Stimulated activated CD4-positive, alpha-beta T cell treated with anti-CD3 and anti-CD28 coated beads, TNF-alpha, amount 100 ng/mL, for 48 hours (primary cell): Measurements from ENCODE around the gene SLIT3.

Experiments used
- DNase-seq, 3 donors: peaks; one replicate each; pipeline ENCODE4 v3.0.0-alpha.2; 2020; ENCODE audit warnings: low read depth in 3 of 3

Gene SLIT3

GRCh38 chr5:168865968-168866367 lies 435.0 kb downstream of the SLIT3 start:
- no peak for DNase-seq

DNA sequence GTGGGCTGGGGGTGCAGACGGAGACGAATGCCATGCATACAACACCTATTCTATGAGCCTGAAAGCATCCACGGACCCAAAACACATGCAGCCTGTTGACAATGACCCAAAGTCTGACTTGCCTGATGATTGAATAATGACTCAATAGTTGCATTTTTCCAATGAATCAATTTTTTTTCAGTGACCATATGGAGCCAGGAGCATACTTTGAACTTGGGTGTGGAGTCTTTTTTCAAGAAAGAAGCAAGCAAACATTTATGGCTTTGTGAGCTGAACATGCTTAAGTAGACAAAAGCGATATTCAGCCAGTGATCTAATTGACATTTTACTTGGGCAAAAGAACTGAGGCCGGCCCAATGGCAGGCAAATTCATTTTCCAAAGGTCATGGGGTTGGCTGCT lies 437.9 kb downstream of the SLIT3 start:
- no peak for DNase-seq

GRCh38 chr5:168860503-168860902 lies 440.4 kb downstream of the SLIT3 start:
- no peak for DNase-seq

DNA sequence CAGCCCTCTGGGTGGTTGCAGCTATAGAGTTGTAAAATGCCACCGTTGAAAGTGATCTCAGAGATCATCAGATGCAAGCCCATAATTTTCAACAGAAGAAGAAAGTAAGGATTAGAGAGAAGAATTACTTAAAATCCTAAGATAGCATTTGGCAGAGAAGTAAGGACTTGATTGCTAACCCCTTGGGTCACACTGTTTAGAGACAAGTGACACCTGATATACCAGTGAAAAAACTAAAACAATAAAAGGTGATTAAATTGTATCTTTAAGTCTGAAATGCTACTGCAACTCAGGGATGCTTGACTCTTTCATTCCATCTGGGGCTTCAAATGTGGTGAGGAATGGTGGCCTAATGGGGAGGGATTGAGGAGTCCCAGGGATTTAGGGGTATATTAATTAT lies 440.9 kb downstream of the SLIT3 start:
- no peak for DNase-seq

GRCh38 chr5:168859471-168859870 lies 441.5 kb downstream of the SLIT3 start:
- no peak for DNase-seq

DNA sequence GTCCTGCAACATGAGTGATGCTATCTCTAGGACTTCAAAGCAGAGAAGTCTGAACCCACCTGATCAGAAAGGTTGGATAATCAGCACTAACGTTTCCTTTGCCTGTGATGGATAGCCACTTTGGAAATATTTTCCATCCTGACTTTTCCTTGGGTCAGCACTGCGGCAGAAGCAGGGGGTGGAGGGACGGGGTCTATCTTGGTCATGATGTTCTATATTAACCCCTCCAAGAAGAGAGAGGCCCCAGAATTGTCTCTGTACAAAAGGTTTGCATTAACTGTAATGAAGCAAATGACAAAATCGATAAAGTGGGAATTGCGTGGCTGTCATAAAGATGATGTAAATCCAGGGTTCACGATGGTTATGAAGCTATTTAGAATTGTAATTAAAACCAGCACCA lies 441.9 kb downstream of the SLIT3 start:
- no peak for DNase-seq

- DNase-seq = no peak
Observed at GRCh38 chr5:168858371-168858770, 442.6 kb downstream of the SLIT3 start.

GRCh38 chr5:168853972-168854371 lies 447.0 kb downstream of the SLIT3 start:
- DNase-seq = no peak

DNA sequence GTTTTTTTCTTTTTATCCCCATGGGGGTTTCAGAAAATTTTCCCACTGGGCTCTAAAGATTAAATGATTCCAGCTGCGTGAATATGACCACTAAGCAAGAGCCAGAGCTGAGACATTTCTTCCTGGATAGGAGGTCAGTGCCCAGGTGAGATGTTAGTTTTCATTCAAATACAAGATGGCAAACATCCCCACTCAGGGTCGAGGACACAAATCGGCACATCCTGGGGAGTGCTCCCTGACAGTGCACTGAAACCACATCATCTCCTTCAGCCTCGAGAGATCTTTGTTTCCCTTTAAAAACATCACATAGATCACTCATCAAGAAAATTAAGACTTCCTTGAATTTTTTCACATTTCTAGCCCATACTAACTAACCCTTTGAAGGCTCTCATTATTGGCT lies 448.6 kb downstream of the SLIT3 start:
- DNase-seq = no peak

GRCh38 chr5:168851902-168852321 lies 449.0 kb downstream of the SLIT3 start:
- no peak for DNase-seq

- DNase-seq = no peak
Observed at GRCh38 chr5:168850683-168851082, 450.3 kb downstream of the SLIT3 start.

GRCh38 chr5:168848569-168848968 lies 452.4 kb downstream of the SLIT3 start:
- no peak for DNase-seq

DNA sequence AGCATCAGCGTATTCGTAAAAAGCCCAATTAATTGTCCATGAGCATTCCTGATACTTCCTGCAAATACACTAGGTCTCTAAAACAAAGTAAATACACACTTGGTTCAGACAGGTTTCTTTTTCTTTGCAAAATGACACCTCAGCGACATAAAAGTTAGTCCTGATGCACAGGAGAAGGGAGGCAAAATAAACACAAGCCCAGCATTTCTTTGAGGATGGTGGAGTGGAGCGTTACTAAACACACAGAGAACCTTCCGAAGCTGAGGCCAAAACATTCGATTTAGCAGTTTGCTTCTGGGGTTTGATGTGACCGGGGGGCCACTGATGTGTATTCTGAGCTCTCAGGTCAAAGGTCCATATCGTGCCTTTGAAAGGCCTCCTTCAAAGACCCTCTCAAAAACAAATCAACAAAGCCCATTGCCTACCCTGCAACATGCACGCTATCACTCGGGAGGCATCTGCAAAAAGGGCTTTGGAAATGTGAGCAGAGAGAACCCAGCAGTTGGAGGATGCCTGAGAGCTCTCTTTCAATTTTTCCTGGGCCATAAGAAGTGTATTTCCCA lies 453.3 kb downstream of the SLIT3 start:
- no peak for DNase-seq

DNA sequence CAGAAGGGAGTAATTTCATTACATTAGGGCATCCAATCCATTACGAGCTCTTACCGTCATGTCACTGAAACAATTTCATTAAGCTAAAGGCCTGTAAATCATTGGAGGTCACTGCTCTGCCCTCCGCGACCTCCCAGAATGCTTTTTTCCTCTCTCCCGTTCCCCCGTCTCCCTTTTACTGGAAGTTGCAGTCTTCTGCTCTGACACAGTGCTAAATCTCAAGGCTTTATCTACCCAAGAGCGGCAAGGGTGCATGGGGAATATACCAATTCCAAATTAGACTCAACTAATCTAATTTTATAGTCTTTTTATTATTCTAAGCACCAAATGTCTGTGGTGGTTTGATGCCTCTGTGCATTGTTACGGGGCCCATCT lies 456.0 kb downstream of the SLIT3 start:
- DNase-seq = no peak

DNA sequence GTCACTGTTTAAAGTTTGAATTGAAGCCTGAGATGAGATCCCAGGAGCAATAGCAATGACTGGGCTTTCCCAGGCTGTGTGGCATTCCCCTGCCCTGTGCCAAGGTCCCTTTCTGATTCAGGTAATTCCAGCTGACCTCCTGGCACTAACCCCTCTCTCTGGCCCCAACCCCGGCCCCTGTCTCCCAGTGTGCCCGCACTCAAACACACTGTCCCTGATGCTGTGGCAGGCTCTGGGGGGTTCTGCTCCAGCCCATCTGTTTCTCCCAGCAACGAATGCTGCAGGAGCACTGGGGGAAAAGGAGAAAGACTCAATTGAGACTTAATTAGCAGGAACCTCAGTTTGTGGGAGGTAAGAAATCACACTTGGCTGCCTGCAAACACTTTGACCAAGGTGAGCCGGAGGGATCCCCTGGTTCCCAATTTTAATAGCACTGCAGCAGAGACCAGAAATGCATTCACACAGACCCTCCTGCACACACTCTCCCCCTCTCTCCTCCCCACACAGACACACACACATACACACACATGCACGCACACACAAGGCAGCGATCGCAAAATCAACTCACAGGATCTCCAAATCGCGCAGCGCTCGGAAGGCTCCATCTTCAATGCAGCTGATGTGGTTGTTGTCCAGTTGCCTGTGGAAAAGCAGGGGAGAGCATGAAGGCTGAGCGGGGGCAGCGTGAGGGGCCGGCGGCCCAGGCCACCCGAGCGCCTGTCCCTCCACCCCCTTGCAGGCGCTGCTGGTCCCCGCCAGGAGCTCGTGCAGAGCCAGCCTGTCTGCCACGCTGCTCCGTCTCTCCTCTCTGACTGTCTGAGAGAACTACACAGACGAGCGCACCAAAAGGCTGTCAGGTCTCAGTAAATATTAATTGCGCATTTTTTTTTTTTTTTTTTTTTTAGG lies 456.7 kb downstream of the SLIT3 start:
- no peak for DNase-seq

- no peak for DNase-seq
Observed at GRCh38 chr5:168843277-168844015, 457.5 kb downstream of the SLIT3 start.

- DNase-seq = no peak
Observed at GRCh38 chr5:168842571-168843205, 458.3 kb downstream of the SLIT3 start.

GRCh38 chr5:168837852-168838251 lies 463.1 kb downstream of the SLIT3 start:
- DNase-seq = no peak

DNA sequence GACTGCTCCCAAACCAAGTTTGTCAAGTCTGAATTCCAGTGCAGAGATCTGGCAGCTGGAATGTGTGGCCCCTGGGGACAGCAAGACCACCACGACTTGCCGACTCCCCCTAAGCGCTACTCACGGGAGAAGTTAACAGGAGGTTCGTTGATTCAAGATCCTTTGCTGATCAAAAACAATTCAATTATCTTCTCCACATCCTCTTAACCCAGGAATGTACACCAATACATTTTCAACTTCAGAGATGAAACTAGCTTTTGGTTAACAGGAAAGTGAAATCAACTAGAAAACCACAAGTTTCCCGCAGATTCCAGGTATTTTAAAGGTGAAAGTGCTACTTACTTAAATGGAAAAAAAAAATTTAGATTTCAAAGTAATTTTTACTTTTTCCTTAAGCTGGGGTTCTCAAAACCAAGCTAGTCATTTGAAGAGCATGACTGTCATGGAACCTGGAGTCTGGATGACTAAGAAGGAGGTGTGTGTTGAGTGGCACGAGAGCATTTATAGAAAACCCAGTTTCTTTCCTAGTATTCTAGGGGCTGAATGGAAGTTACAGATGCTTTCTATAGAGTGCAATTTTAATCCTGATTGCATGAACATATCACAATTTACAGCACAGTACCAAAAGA lies 464.2 kb downstream of the SLIT3 start:
- no peak for DNase-seq

DNA sequence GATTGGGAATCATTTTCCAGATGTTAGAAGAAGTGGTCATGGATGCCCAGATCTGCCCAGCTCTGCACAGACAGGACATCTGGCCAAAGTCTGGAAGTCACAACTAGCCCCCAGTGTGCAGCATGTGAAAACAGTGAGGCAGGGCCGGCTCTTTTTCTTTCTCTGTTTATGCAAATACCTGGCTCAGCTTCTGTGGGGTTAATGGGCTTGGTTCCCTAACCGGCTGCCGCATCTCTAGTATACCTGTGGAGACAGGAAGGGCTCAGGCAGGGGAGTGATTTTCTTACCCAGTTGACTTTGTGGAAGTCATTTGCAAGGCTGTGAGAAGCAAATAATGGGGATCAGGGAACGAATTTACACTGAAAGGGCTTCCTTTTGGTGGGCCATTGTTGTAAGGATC lies 467.0 kb downstream of the SLIT3 start:
- no peak for DNase-seq

DNA sequence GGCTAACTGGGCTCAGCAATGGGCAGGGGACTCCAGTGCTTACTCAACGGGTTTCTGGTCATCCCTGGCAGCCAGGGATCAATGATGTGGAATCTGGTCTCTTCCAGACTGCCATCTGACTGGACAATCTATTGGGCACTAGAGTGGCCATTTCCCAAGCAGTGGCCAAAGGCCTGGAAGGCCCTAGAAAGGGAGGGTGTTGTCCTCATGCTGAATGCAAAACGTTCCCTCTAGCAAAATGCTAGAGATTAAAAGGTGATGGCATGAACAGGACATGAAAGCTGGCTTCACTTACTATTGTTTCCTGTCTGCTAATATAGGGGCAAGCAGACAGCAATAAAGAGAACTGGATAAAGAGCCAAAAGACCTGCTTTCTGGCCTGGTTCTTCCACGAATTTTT lies 467.6 kb downstream of the SLIT3 start:
- no peak for DNase-seq

DNA sequence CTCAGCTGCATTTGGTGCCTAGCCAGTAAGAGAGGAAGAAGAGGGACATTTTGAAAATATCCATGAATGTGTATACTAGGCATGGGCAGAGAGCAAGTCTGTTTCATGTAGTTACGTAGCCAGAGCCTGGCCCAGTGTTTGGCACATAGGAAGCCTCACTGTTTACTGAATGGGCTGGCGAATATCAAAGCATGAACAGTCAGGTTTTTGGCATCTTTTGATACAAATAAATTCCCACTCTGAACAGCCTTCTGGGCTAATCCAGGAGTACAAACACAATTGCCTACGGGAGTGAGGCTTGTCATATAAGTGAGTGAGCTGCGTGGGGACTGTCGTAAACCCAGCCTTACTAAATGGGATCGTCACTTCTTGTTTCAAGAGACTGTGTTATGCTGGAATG lies 468.6 kb downstream of the SLIT3 start:
- DNase-seq = no peak
